Osteoblast (primary cell): ENCODE results near the gene NSMCE1. TPM values are rescaled to one million over a fixed set of nuclear protein-coding genes. Genes with fewer than 3 reads are reported as not detected.

Experiments
- DNase-seq: peaks from one replicate; pipeline ENCODE4 v3.0.0; 2011; ENCODE audit warnings: low spot score, mixed read lengths; ENCODE audit not compliant: insufficient read length; ENCODE audit errors: missing footprints
- H2AFZ ChIP-seq: 2 replicates; pipeline ENCODE4 v1.6.0; 2011; ENCODE audit warnings: mild to moderate bottlenecking, low read length
- H3K27ac ChIP-seq: 2 replicates; pipeline ENCODE4 v1.5.1; 2011; ENCODE audit warnings: mild to moderate bottlenecking, low read depth, low read length, moderate library complexity
- H3K27me3 ChIP-seq: 2 replicates; pipeline ENCODE4 v1.6.0; 2012; ENCODE audit warnings: mild to moderate bottlenecking, control low read depth, inconsistent platforms, low read length, moderate library complexity; ENCODE audit not compliant: insufficient read depth
- H3K36me3 ChIP-seq: 2 replicates; pipeline ENCODE4 v1.5.1; 2011; ENCODE audit warnings: mild to moderate bottlenecking, low read length, control low read depth, moderate library complexity; ENCODE audit not compliant: insufficient read depth
- H3K4me1 ChIP-seq: 2 replicates; pipeline ENCODE4 v1.5.1; 2011; ENCODE audit warnings: mild to moderate bottlenecking, low read length, control low read depth, moderate library complexity; ENCODE audit not compliant: insufficient read depth
- H3K4me2 ChIP-seq: 2 replicates; pipeline ENCODE4 v1.6.0; 2011; ENCODE audit warnings: mild to moderate bottlenecking, low read length; ENCODE audit not compliant: insufficient read depth
- H3K4me3 ChIP-seq: fragments of 200-600 bp; sonication (generic); 3 replicates; pipeline ENCODE4 v1.5.1; 2012; ENCODE audit warnings: mild to moderate bottlenecking, low read length, inconsistent platforms; ENCODE audit not compliant: insufficient read depth
- H3K79me2 ChIP-seq: 2 replicates; pipeline ENCODE4 v1.6.0; 2012; ENCODE audit warnings: mild to moderate bottlenecking, low read length, control low read depth, inconsistent platforms; ENCODE audit not compliant: insufficient read depth
- H3K9me3 ChIP-seq: 2 replicates; pipeline ENCODE4 v1.5.1; 2011; ENCODE audit warnings: low read depth, low read length, control low read depth
- H4K20me1 ChIP-seq: 2 replicates; pipeline ENCODE4 v1.6.0; 2012; ENCODE audit warnings: mild to moderate bottlenecking, low read length, control low read depth; ENCODE audit not compliant: insufficient read depth
- total RNA-seq: library from RNA; depleted of rRNA; stranded (reverse); fragments of >200 nt; gene quantifications from 2 replicates; pipeline ENCODE4 v1.2.3, GENCODE V29; 2012
- TF ChIP-seq, protein P1 (sequence below): IDR thresholded peaks from 2 replicates; pipeline ENCODE4 v1.5.1; 2011; ENCODE audit warnings: mild to moderate bottlenecking, low read depth, low read length, moderate library complexity; ENCODE audit errors: extremely low read depth

The NSMCE1 gene
- total RNA-seq, 1 donor = 57.9 TPM

DNA sequence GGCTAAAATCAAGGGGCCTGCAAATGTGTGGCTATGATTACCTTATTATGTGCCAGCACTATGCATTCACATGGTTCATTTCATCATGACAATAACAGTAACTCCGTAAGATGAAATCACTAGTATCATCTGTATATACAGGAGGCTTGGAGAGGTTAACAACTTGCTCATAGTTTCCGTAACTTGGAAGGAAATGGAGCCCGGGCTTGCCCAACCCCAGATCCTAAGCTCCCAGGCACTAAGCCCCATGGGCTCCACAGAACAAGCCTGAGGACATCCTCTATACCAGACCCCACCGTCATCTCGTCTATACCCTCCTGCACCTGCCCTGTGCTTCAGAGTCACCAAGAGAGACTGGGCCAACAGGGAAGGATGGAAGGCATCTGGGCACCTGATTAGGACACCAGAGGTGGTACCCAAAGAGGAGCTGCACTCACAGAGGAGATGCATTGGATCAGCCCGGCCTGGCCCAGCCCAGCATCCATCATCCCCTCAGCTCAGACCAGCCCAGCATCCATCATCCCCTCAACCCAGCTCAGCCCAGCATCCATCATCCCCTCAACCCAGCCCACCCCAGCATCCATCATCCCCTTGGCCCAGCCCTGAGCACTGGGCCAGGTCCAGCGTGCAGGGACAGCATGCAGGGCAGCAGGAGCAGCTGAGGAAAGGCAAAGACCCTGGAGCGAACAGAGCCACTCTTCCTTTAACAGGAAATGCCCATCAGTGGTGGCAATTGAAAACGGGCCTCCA is 28.5 kb downstream of the NSMCE1 start:
- no peaks in the 10 kb centered on the region for H4K20me1 ChIP-seq
- peaks cover 23% of the 10 kb centered on the region for H3K79me2 ChIP-seq
- H2AFZ ChIP-seq = no peak overlapping the region
- H3K9me3 ChIP-seq = no peaks in the 10 kb centered on the region
- peak overlapping the region; percentile 98 for H3K27ac ChIP-seq
- no peaks in the 10 kb centered on the region for H3K27me3 ChIP-seq
- H3K4me2 ChIP-seq = no peak overlapping the region
- no peak overlapping the region for H3K4me3 ChIP-seq
- no peak for DNase-seq
- peaks cover 63% of the 10 kb centered on the region for H3K4me1 ChIP-seq
- H3K36me3 ChIP-seq = no peaks in the 10 kb centered on the region
- TF ChIP-seq, protein P1, sequence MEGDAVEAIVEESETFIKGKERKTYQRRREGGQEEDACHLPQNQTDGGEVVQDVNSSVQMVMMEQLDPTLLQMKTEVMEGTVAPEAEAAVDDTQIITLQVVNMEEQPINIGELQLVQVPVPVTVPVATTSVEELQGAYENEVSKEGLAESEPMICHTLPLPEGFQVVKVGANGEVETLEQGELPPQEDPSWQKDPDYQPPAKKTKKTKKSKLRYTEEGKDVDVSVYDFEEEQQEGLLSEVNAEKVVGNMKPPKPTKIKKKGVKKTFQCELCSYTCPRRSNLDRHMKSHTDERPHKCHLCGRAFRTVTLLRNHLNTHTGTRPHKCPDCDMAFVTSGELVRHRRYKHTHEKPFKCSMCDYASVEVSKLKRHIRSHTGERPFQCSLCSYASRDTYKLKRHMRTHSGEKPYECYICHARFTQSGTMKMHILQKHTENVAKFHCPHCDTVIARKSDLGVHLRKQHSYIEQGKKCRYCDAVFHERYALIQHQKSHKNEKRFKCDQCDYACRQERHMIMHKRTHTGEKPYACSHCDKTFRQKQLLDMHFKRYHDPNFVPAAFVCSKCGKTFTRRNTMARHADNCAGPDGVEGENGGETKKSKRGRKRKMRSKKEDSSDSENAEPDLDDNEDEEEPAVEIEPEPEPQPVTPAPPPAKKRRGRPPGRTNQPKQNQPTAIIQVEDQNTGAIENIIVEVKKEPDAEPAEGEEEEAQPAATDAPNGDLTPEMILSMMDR = no peak

DNA sequence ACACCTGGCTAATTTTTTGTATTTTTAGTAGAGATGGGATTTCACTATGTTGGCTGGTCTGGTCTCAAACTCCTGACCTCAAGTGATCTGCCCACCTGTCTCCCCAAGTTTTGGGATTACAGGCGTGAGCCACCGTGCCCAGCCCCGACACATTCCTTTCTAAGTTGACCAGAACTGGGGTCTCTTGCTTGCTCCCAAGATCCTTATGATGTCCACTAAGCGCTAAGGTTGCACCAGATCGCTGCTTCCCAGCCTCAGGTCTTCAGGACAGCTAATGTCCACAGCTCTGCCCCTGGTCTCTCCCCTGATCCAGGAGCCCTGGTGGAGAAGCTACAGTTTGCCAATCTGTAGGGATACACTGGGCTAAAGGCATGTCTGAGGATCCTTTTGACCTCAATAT is 29.5 kb downstream of the NSMCE1 start:
- TF ChIP-seq, protein P1 = no peak
- Histone ChIP-seq H2AFZ (no peak overlapping the region), H3K9me3 (no peaks in the 10 kb centered on the region), H3K4me2 (no peak overlapping the region), H3K4me1 (peaks cover 59% of the 10 kb centered on the region), H3K79me2 (peaks cover 16% of the 10 kb centered on the region), H3K36me3 (peaks cover 3% of the 10 kb centered on the region), H4K20me1 (no peaks in the 10 kb centered on the region), H3K27me3 (no peaks in the 10 kb centered on the region), H3K27ac (no peak overlapping the region), H3K4me3 (no peak overlapping the region)
- DNase-seq = peak; percentile 64

DNA sequence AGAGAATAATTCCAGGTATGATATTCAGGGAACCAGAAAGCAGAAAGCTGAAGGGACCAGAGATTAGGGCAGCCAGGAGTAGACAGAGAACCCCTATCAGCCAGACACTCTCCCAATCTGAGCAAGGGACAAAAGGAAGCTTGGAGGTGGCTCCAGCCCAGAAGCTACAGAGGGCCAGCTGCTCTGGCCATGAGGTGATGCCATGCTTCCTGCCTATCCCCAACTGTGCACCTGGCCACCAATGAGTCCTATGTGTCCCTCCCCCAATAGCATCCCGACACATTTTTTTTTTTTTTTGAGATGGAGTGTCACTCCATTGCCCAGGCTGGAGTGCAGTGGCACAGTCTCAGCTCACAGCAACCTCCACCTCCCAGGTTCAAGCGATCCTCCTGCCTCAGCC is 30.0 kb downstream of the NSMCE1 start:
- peak overlapping the region; percentile 87 for H3K27ac ChIP-seq
- H3K4me2 ChIP-seq = no peak overlapping the region
- no peaks in the 10 kb centered on the region for H4K20me1 ChIP-seq
- DNase-seq = peak; percentile 46
- H3K9me3 ChIP-seq = no peaks in the 10 kb centered on the region
- H2AFZ ChIP-seq = no peak overlapping the region
- no peak overlapping the region for H3K4me3 ChIP-seq
- H3K36me3 ChIP-seq = peaks cover 8% of the 10 kb centered on the region
- H3K27me3 ChIP-seq = no peaks in the 10 kb centered on the region
- H3K79me2 ChIP-seq = peaks cover 11% of the 10 kb centered on the region
- H3K4me1 ChIP-seq = peaks cover 55% of the 10 kb centered on the region
- TF ChIP-seq, protein P1 = no peak

DNA sequence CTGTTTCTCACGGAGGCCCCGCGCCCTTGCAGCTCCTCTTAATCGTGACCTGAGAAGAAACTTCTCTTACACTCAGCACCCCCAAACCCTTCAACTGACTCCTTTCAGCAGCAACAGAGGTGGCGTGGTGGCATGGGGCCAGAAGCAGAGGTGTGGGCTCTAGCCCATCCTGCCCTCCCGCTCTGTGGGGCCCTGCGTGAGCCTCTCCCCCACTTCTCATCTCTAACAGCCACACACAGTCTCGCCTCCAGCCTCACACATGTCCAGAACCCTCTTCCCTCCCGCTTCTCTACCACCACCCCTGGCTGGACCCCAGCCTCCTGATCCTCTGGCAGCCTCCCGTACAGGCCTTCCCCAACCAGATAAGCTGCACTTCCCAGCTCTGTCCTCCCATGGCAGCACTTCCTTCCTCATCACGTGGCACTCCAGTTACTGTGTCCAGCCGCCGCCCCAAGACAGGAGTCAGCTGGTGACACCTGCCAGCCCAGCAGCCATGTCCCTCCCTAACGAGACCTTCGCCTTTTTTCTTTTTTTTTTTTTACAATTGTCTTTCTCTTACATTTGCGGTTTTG is 30.5 kb downstream of the NSMCE1 start:
- H3K27ac ChIP-seq = peak overlapping the region; percentile 87
- peak; percentile 50 for DNase-seq

More for the DNA sequence above, 30.5 kb downstream of the NSMCE1 start:
- Histone ChIP-seq H3K4me3 (no peak overlapping the region), H4K20me1 (no peaks in the 10 kb centered on the region), H3K4me1 (peaks cover 50% of the 10 kb centered on the region), H3K9me3 (no peaks in the 10 kb centered on the region), H3K79me2 (peaks cover 10% of the 10 kb centered on the region), H2AFZ (peak overlapping the region; percentile 86), H3K36me3 (peaks cover 12% of the 10 kb centered on the region), H3K4me2 (peak overlapping the region; percentile 62), H3K27me3 (no peaks in the 10 kb centered on the region)
- TF ChIP-seq, protein P1 = no peak
